AG10803 (cell line): ENCODE measurements around the gene GPATCH2L.

Source experiments
- DNase-seq: peaks from one replicate; pipeline ENCODE4 v3.0.0; 2010; ENCODE audit warnings: low read depth
- H3K4me3 ChIP-seq: 2 replicates; pipeline ENCODE4 v1.5.1; 2011; ENCODE audit warnings: mild to moderate bottlenecking, low read length, control low read depth
- CTCF ChIP-seq: conservative IDR thresholded peaks from 2 replicates; pipeline ENCODE4 v1.5.1; 2011; ENCODE audit warnings: mild to moderate bottlenecking, low read length, control low read depth, inconsistent platforms

Gene GPATCH2L

GRCh38 chr14:76262641-76263040 is 110.9 kb downstream of the GPATCH2L start:
- TF ChIP-seq CTCF, result no peak
- no peak overlapping the region for H3K4me3 ChIP-seq
- no peak for DNase-seq
